ENCODE results near the gene RNF14.

Gene RNF14

DNA sequence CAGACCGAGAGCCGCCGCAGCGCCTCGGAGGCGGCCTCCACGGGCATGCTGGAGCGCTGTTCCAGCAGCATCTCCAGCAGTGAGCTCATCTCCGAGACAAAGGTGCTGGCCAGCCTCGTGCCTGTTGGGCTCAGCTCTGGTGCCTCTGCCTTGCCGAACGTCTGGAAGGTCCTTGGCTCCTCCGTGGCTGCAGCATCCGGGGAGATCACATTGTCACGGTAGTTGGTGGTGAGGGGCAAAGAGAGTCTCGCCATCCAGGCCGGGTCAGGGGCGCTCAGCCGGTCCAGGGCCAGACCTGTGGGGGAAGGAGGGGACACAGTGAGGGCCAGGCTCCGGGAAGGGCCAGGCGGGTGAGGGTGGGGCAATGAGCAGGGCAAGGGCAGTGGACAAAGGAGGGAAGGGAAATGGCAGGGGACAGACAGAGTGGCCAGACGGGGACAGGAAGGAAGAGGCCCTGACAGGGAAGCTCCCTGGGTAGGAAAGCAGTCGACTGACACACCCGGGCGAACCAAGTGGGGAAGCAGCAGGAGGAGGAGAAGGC is 23.3 kb upstream of the RNF14 start:
- H3K27ac ChIP-seq = no peak overlapping the region
- DNase-seq (ENCODE audit: low read depth, low spot score) = no peak

DNA sequence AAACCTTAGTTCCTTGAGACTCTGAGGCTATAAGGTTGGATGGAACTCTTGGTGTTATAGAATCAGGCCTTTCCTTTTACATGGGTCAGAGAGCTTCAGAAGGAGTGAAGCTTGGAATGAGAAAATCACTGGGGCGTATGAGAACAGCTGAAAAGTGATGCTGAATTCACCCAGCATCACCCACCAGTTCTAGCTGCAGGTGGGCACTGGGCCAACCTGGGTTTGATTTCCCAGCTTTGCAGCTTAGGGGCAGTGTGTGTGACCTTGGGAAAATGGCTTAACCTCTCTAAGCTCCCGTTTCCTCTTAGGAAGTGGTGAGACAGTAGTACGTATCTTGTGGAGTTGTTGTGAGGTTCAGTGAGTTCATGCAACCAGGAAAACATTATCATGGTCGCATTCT is 21.6 kb upstream of the RNF14 start:
- no peak for DNase-seq (ENCODE audit: low read depth, low spot score)

DNA sequence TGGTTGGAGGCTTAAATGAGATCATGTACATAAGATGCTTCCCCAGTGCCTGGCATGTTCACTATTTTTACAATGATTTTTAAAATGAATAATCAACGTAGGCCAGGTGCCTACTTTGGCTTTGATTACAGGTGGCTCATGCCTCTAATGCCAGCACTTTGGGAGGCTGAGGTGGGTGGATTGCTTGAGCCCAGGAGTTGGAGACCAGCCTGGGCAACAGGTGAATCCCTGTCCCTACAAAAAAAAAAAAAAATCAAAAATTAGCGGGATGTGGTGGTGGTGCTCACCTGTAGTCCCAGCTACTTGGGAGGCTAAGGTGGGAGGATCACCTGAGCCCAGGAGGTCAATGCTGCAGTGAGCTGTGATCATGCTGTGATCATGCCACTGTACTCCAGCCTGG is 20.1 kb upstream of the RNF14 start:
- H3K27ac ChIP-seq = no peak overlapping the region
- no peak for DNase-seq (ENCODE audit: low read depth, low spot score)

More for the DNA sequence above, 21.6 kb upstream of the RNF14 start:
- H3K27ac ChIP-seq = no peak overlapping the region

DNA sequence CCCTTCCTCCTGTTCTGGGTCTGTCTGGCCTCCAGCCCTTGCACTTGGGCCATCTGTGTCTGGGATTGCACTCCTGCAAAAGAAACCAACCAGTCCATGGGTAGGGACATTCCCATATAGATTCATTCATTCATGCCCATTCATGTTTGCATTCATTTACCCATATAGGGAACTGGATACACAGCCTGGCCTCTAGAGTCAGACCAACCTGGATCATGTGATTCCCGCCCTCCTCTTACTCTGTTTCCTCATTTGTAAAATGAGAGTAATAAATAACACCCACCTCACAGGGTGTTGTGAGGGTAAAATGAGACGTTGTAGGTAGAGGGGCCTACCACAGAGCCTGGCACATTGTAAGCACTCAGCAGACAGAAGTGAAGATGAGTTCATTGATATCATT is 19.4 kb upstream of the RNF14 start:
- DNase-seq (ENCODE audit: low read depth, low spot score) = no peak

DNA sequence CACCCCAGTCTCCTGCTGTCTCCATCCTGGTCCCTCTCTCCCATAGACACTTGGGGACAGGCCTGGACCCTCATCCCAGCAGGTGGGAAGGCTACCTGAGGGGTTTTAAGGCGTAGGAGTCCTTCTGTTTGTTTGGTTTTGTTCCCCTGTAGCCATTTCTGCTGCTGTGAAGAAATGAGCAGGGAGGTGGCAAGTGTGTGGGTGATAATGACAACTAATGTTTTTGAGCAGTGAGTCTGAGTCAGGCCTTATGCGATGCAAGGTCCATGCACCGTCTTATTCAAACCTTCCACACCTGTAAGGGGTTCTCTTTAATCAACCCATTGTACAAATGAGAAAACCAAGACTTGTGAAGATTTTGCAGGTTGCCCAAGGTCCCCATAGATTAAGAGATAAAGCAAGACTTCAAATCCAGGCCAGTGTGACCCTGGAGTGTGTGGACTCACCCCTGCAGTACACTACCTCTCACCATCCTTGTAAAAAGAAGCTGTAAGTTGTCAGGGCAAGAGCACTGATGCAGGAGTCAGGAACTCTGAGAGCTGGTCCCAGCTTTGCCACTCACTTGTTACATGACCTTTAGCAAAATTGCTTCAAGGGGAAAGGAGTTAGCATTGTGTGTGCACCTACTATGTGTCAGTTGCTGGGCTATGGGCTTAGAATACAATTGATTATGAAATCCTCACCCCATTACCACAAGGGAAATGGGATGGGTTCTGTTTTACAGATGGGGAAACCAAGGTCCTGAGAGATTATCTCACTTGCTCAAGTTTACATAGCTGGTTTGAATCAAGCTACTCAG is 18.5 kb upstream of the RNF14 start:
- no peak overlapping the region for H3K27ac ChIP-seq

More for the DNA sequence above, 19.4 kb upstream of the RNF14 start:
- H3K27ac ChIP-seq = no peak overlapping the region

DNA sequence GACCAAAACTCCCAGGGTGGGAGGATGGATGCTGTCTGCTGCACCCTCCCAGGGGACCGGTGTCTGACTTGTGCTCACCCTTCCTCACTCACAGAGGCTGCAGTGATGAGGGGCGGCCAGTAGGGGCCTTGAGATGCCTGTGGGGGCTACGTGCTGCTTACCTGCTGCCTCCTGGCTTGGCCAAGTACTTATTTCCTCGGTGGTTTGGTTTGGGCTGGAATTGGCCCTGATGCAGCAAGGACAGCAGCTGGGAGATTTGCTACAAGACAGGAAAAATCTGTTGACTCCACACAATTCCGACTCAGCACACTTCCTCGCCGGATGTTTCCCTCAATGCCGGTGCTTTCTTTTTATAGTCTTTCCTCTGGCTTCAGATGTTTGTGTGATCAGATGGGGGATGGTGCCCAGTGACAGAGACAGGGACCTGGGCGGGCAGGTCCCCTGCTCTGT is 17.5 kb upstream of the RNF14 start:
- DNase-seq (ENCODE audit: low read depth, low spot score) = no peak
- no peak overlapping the region for H3K27ac ChIP-seq

More for the DNA sequence above, 18.5 kb upstream of the RNF14 start:
- no peak for DNase-seq (ENCODE audit: low read depth, low spot score)

DNA sequence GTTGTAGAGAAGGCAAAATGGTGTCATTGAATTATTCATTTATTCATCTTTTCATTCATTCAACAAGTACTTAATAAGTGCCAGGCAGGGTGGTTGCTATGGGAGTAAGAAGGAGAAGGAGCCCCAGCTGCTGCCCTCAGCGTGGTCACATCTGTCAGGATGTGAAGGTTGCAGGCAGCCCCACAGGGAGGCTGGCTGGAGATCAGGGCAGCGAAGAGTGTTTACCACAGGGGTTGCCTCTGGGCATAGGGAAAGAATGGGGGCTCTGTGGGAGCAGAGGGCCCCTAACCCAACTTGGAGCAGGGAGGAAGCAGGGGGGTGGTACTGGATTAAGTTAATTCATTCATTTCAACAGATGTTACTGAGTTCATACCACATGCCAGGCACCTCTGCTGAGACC is 16.9 kb upstream of the RNF14 start:
- no peak for DNase-seq (ENCODE audit: low read depth, low spot score)

DNA sequence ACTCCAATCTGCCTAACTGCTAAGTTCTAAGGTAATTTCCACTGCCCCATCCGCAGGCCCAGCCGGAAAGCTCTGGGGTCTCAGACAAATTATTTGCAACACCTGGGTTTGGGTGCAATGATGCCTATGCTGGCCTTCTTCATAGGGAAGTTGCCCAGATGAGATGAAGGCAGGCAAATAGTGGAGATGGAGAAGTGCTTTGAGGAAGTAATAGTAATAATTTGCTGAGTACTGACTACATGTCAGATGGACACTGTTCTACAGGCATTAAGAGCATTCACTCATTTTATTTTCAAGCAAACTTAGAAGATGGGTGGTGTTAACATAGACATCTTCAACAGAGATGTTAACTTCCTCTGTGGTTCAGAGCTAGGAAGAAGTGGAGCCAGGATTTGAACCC is 14.7 kb upstream of the RNF14 start:
- no peak overlapping the region for H3K27ac ChIP-seq
- DNase-seq (ENCODE audit: low read depth, low spot score) = no peak

More for the DNA sequence above, 16.9 kb upstream of the RNF14 start:
- no peak overlapping the region for H3K27ac ChIP-seq

DNA sequence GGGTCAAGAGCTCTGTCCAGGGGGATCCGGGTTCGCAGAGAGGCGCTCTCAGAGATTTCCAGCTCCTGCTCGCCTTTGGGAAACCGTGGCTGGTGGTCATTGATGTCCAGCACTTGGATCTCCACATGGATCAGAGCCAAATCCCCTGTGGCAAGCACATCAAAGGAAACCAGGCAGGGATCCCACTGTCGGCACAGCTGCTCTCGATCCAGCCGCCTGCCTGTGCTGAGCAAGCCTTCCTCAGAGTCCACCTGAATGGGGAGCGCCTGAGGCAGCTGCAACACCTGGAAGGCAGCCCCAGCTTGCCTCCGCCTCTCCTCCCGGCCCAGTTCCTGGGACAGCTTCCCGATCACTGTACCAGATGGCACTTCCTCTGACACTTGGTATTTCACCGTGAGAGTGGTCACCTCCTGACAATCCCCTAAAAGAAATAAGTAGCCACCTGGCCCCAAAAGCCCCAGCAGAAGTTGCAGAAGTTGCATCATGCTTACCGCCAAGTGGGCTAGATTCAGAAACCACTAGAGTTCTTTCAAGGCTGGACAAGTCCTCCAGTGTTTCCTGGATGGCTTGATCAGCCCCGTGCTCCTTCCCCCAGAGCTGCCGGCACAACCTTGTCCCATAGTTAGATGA is 11.4 kb upstream of the RNF14 start:
- no peak for DNase-seq (ENCODE audit: low read depth, low spot score)
- H3K27ac ChIP-seq = peak overlapping the region; percentile 21

DNA sequence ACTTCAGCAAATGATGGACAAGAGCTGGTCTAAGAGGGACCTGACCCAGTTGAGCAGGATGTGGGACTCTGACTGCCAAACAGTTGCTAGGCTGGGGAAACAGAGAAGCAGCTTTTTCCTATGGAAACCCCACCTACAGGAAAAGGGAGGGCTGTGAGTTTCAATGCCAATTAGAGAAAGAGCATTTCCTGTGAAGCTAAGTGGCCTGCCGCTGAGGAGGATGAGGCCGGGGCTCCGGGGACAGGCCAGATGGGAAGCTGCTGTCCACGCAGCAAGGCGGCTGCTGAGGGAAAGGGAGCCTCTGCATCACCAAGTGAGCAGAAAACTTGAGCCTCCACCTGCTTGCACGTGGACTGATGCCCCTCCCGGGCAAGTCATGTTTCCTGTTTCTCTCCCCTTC is 10.8 kb upstream of the RNF14 start, which contains the start of gene PCDH12:
Gene PCDH12 (minus strand): TSS at position 90 of the 400 bp plus-strand sequence. CDS start 351 bp downstream, outside the sequence.
- peak within 1 kb of the TSS; percentile 21 for H3K27ac ChIP-seq

DNA sequence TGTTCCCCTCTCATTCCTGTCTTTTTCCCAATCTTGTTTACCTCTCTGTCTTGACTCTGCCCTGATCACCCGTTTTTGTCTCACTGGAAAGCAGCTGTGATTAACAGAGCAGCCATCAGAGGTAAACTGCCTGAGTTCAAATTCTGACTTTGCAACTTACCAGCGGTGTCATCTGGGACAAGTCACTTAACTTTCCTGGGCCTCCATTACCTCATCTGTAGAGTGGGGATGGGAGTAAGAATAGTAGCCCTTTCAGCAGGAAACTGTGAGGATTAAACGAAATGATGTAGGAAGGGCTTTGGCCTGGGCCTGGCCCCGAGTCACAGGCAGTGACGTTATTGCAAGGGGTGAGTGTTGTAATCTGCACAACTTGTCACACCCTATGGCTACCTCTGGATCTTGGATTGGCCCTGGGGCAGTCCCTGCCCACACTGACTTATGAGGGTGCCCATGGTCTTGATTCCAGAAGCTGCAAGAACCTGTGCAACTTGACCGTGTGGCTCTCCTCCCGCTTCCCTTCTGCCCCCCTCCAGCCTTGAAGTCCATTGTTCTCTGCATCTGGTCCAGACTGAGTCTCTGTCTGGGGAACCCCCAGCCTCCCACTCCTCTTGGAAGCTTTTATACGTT is 10.2 kb upstream of the RNF14 start:
- no peak for DNase-seq (ENCODE audit: low read depth, low spot score)
- peak overlapping the region; percentile 21 for H3K27ac ChIP-seq

More for the DNA sequence above, 10.8 kb upstream of the RNF14 start, which contains the start of gene PCDH12:
- no peak for DNase-seq (ENCODE audit: low read depth, low spot score)

DNA sequence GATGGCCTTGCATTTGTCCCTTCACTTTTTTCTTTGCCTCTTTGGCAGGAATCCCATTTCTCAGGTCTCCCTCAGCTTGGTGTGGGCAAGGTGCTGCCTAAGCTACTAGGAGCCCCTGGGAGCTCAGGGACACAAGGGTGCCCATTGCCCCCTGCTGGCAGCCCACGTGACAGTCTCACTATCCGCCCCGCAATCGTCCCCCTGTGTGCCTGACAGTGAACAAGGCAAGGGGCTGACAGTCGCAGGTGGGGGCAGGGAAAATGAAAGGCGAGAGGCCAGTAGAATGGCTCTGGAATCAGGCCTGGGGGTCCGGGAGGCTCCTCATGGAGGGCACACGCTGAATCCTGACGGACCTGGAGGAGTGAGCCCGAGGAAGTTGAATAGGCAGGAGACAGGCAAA is 8.9 kb upstream of the RNF14 start:
- no peak for DNase-seq (ENCODE audit: low read depth, low spot score)
- no peak overlapping the region for H3K27ac ChIP-seq

DNA sequence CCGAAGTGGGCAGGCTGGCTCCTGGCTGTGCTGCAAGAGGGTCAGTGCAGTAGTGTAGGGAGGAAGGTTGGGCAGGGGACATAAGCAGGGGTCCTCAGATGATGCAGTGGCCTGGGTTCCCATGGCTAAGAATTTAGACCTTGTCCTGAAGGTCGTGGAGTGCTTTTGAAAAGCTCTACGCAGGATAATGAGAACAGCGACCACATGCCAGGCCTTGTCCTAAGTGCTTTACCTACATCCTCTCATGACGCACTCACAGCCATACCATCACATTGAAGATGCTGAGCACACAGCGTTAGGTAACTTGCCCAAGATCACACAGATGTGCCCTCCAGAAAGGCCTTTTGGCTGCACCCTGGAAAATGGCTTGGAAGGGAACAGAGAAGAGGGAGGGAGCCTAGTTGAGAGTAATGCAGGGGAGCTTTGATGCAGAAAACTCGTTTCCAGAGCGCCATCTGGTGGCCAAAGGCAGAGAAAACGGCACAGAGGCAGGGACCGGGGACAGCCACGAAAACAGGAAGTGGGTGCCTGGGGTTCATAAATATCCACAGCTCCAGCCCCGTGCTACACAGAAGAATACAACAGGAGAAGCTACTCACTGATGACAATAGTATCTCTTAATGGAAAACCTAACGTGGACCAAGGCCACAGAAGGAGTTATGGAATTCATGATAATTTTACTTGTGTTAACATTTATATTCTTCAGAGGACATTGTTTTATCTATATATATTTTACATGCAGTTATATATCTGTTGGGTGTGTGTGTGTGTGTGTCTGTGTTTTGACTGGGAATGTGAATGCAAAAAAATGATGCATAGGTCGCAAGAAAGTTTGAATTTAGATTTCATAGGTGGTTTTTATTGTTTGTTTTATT is 8.2 kb upstream of the RNF14 start:
- no peak for DNase-seq (ENCODE audit: low read depth, low spot score)
- H3K27ac ChIP-seq = no peak overlapping the region

DNA sequence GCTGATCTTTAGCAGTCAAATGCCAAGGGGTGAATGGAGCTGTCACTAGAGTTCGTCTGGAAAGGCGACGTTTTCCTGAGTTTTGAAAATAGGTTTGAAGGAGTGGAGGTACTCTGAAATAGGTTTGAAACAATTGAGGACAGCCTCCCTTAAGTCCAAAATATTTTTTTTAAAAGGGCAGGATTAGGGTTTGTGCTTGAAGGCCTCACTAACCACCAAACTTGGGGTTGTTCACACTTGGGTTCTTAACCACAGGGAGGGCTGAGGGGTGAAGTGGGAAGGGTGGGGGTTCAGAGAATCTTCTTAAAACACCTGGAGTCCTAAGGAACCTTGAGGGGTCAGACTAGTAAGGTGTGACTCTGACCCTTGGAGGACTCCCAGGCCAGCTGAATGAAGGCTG is 7.4 kb upstream of the RNF14 start:
- DNase-seq (ENCODE audit: low read depth, low spot score) = no peak
- no peak overlapping the region for H3K27ac ChIP-seq

DNA sequence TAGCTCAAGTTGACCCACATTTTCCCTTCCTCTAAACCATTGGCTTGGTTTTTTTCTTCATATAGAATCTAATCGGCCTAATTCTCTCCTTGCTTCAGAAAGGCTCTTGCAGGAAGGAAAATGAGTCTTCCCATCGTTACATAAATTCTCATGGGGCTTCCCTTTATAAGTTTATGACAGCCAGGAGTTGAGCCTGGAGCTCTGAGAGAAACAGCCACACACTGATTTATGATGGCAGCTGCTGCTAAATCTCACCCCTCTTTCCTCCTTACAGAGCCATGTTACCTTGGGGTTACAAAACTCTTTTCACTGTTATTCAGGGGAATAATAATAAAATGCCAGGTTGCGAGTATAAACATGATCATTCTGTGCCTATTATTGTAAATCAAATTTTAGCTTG is 5.2 kb upstream of the RNF14 start:
- H3K27ac ChIP-seq = no peak overlapping the region
- DNase-seq (ENCODE audit: low read depth, low spot score) = no peak

DNA sequence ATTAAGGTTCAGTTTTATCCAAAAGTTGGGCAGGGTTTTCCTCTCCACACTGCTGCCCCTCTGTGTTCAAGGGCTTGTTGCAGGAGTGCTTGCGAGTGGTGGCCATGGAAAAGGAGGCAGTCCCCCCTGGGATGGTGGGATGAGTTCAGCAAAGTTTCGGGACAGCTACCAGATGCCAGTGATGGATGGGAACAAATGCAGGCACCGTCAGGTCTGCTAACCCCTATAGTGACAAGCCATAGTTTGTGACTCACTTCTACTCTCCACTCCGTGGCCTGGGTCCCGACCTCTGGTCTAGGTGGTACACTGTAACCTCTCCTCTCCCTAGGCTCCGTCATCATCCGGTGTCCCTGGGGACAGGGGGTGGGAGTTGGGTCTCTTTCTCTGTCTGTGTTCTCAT is 3.8 kb upstream of the RNF14 start:
- DNase-seq (ENCODE audit: low read depth, low spot score) = no peak
- no peak overlapping the region for H3K27ac ChIP-seq

DNA sequence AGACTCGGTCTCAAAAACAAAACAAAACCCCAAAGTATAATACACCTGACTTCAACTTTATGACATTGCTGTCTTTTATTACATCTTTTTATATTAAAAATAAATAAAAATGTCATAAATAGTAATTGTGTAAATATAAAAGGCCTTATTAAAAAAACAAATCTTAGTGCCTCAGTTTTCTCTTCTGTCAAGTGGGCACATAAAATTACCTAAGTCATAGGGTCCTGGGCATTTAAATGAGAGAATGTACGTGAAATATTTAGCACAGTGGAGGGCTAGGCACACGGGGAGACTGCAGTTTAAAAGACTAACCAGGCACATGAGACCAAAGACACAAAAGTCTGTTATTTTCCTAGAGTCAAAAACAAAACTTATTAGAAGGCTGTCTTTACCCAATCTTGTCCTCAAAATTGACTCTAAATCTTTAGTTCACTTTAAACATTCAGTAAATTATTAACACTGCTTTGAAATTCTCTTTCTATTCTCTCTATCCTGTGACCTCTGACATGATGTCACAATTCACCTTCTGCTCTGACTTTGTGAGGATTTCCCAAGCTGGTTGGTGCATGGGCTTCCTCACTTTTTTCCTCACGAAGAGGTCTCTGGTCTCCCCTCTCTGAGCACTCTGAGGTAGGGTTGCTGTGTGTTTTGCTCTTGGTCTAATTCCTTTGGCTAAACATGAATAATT is 2.5 kb upstream of the RNF14 start:
- no peak overlapping the region for H3K27ac ChIP-seq
- DNase-seq (ENCODE audit: low read depth, low spot score) = no peak

DNA sequence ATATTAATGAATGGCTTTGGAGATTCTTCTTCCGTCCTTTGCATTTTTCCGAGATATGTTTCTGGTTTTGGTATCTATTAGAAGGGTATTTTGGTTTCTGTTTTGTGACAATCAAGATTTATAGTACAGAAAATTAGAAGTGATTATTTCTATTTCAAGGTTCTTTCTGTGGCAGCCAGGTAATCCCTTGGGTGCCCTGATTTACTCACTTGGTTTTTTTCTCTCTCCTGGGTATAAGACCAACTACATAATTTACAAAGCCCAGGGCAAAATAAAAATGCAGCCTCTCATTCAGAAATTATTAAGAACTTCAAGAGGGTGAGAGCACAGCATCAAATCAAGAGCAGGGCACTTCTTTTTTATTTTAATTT is 2.0 kb upstream of the RNF14 start:
- no peak overlapping the region for H3K27ac ChIP-seq
- no peak for DNase-seq (ENCODE audit: low read depth, low spot score)
